Activated CD4-positive, alpha-beta T cell treated with anti-CD3 and anti-CD28 coated beads for 36 hours (primary cell): ENCODE results near the gene VWA7. TPM values are rescaled to one million over a fixed set of nuclear protein-coding genes. Genes with fewer than 3 reads are reported as not detected.
"Not testable (repeated sequence)": the region's sequence is repeated elsewhere in the genome, so short reads cannot be mapped to it uniquely, and the experiment has no call there.

ENCODE experiments used
- ATAC-seq: fragments of 200-7000 bp; cut with Tn5 transposase; one replicate; pipeline ENCODE4 v1.10.0; 2021; ENCODE audit warnings: mild to moderate bottlenecking, moderate library complexity
- CTCF ChIA-PET: fragments of 350-600 bp; sonication (Branson Sonifier 250); formaldehyde crosslinking; loops from one replicate; lab custom pipeline; 2021; ENCODE audit warnings: antibody characterized with exemption; lab: Charles Lee
- POLR2A ChIA-PET: fragments of 350-600 bp; sonication (Branson Sonifier 250); formaldehyde crosslinking; loops from one replicate; lab custom pipeline; 2021; ENCODE audit warnings: antibody characterized with exemption, inconsistent platforms; lab: Charles Lee
- DNase-seq: peaks from one replicate; pipeline ENCODE4 v3.0.0-alpha.2; 2020
- H3K27ac Mint-ChIP-seq: one replicate; pipeline ENCODE4 v1.8.0; 2021; ENCODE audit warnings: mixed read lengths
- H3K27me3 Mint-ChIP-seq: one replicate; pipeline ENCODE4 v1.8.0; 2021; ENCODE audit warnings: mixed read lengths
- H3K36me3 Mint-ChIP-seq: one replicate; pipeline ENCODE4 v1.8.0; 2021; ENCODE audit warnings: low read depth, mixed read lengths
- H3K4me1 Mint-ChIP-seq: one replicate; pipeline ENCODE4 v1.8.0; 2021; ENCODE audit warnings: mixed read lengths
- H3K4me3 Mint-ChIP-seq: one replicate; pipeline ENCODE4 v1.8.0; 2021; ENCODE audit warnings: mild to moderate bottlenecking, moderate library complexity, mixed read lengths
- H3K9me3 Mint-ChIP-seq: one replicate; pipeline ENCODE4 v1.8.0; 2021; ENCODE audit warnings: low read depth, mixed read lengths
- intact Hi-C, 2 experiments: fragments of 100-400 bp; cut with DNase I in 1 of 2; cut with micrococcal nuclease in 1 of 2; formaldehyde crosslinking; loops; one replicate each; pipeline versions ENCODE4 v1.14.2 to v1.15.1; 2022 to 2024; cut with DNase I, micrococcal nuclease
- total RNA-seq, 2 experiments: library from RNA; stranded (reverse); gene quantifications; one replicate each; pipeline ENCODE4 v1.2.3, GENCODE V29; 2021

The VWA7 gene
- total RNA-seq, 2 experiments from 2014 or later = 1.4 to 1.5 TPM

DNA sequence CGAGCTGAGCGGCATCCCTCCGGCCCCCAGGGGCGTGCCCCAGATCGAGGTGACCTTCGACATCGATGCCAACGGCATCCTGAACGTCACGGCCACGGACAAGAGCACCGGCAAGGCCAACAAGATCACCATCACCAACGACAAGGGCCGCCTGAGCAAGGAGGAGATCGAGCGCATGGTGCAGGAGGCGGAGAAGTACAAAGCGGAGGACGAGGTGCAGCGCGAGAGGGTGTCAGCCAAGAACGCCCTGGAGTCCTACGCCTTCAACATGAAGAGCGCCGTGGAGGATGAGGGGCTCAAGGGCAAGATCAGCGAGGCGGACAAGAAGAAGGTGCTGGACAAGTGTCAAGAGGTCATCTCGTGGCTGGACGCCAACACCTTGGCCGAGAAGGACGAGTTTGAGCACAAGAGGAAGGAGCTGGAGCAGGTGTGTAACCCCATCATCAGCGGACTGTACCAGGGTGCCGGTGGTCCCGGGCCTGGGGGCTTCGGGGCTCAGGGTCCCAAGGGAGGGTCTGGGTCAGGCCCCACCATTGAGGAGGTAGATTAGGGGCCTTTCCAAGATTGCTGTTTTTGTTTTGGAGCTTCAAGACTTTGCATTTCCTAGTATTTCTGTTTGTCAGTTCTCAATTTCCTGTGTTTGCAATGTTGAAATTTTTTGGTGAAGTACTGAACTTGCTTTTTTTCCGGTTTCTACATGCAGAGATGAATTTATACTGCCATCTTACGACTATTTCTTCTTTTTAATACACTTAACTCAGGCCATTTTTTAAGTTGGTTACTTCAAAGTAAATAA, 40.2 kb upstream of the VWA7 start:
- DNase-seq, intact Hi-C loops, H3K9me3 Mint-ChIP-seq, ATAC-seq, H3K36me3 Mint-ChIP-seq, H3K27me3 Mint-ChIP-seq: not testable (repeated sequence)
- peak overlapping the region; percentile 90 for H3K27ac Mint-ChIP-seq
- peak overlapping the region; percentile 81 for H3K4me3 Mint-ChIP-seq
- ChIA-PET CTCF (interaction anchor here (0.6 to 1.5 kb wide), 3 partner anchors 12 to 70 kb away, joined by 3 to 6 read pairs (median 4); no protein-coding TSS in a partner anchor), POLR2A (interaction anchor here (1.0 kb wide), 1 partner anchor 11 kb away, joined by 3 read pairs; the partner anchor contains the start of gene LSM2)
- peaks cover 51% of the 10 kb centered on the region for H3K4me1 Mint-ChIP-seq

DNA sequence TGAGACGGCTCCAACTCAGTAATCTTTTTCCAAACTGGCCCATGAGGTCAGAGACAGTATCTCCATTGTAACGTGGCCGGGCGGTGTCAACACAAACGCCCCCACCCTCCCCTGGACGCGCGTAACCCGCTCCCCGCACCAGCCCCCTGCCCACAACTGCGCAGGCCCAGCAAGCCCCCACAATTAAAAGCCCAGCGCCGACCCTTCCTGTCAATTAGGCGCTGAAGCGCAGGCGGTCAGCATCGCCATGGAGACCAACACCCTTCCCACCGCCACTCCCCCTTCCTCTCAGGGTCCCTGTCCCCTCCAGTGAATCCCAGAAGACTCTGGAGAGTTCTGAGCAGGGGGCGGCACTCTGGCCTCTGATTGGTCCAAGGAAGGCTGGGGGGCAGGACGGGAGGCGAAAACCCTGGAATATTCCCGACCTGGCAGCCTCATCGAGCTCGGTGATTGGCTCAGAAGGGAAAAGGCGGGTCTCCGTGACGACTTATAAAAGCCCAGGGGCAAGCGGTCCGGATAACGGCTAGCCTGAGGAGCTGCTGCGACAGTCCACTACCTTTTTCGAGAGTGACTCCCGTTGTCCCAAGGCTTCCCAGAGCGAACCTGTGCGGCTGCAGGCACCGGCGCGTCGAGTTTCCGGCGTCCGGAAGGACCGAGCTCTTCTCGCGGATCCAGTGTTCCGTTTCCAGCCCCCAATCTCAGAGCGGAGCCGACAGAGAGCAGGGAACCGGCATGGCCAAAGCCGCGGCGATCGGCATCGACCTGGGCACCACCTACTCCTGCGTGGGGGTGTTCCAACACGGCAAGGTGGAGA, 38.1 kb upstream of the VWA7 start, which contains the start of the genes HSPA1A and HSPA1L:
HSPA1A (plus strand) TSS at position 519 of the 814 bp plus-strand sequence; CDS start at position 733, 214 bp downstream.
HSPA1L (minus strand) TSS at position 259 of the 814 bp plus-strand sequence. CDS start 3,311 bp downstream, outside the sequence.
- POLR2A ChIA-PET = interaction anchor here (1.1 kb wide), 1 partner anchor 21 kb away, joined by 3 read pairs; no protein-coding TSS in a partner anchor
- H3K36me3 Mint-ChIP-seq = peaks cover 10% of the 10 kb centered on the region

DNA sequence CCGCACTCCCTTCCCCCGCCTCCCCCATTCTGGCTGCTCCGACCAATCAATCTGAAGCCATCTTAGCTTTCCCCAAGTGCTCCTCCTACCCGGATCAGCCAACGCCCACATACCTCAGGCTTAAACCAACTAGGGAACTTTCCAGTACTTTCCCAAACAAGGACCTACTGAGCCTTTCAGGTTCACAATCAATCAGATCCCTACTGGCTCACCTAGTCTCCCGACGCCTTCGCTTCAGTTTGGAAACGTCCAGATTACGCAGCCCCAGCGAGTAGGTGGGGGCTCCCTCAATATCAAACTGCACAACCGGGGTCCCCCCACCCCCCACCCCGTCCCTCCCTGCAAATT, 37.5 kb upstream of the VWA7 start:
- ChIA-PET POLR2A (interaction anchor here (0.6 to 1.1 kb wide), 4 partner anchors 22 to 149 kb away, joined by 3 read pairs; no protein-coding TSS in a partner anchor), CTCF (interaction anchor here (0.5 to 2.6 kb wide), 6 partner anchors 8 to 337 kb away, joined by 3 to 12 read pairs (median 3); partner anchors contain the start of genes ABHD16A, HSPA1B and MSH5)
- intact Hi-C loops = loop anchor here in 1 of 2 experiments (5.0 kb wide), 2 partner anchors 242 to 272 kb away; partner anchors contain the start of genes DDX39B and LTA
- H3K27me3 Mint-ChIP-seq = no peaks in the 10 kb centered on the region
- peaks cover 50% of the 10 kb centered on the region for H3K4me1 Mint-ChIP-seq
- H3K27ac Mint-ChIP-seq = peak overlapping the region; percentile 79
- ATAC-seq = peak; percentile 40
- DNase-seq = peak; percentile 83
- H3K4me3 Mint-ChIP-seq = peak overlapping the region; percentile 72
- no peaks in the 10 kb centered on the region for H3K9me3 Mint-ChIP-seq
- H3K36me3 Mint-ChIP-seq = peaks cover 10% of the 10 kb centered on the region

More for the DNA sequence above, 38.1 kb upstream of the VWA7 start, which contains the start of the genes HSPA1A and HSPA1L:
- H3K4me3 Mint-ChIP-seq = peak within 1 kb of the TSS; percentile 72
- CTCF ChIA-PET = interaction anchor here (0.6 to 1.2 kb wide), 5 partner anchors 8 to 325 kb away, joined by 3 to 5 read pairs (median 3); partner anchors contain the start of genes ABHD16A and HSPA1B
- DNase-seq (peak; percentile 72), ATAC-seq (peak; percentile 20)
- H3K4me1 Mint-ChIP-seq = peaks cover 54% of the 10 kb centered on the region
- H3K9me3 Mint-ChIP-seq = no peaks in the 10 kb centered on the region
- H3K27ac Mint-ChIP-seq = peak within 1 kb of the TSS; percentile 94
- intact Hi-C loops = no loop called here
- H3K27me3 Mint-ChIP-seq = no peaks in the 10 kb centered on the region

GRCh38 chr6:31813465-31813849, 36.3 kb upstream of the VWA7 start:
- no peak for DNase-seq
- H3K27me3 Mint-ChIP-seq = no peaks in the 10 kb centered on the region
- ChIA-PET CTCF (interaction anchor here (0.6 to 2.6 kb wide), 7 partner anchors 9 to 73 kb away, joined by 3 to 12 read pairs (median 3); partner anchors contain the start of genes HSPA1B, MSH5 and VARS1), POLR2A (interaction anchor here (0.7 to 1.5 kb wide), 5 partner anchors 14 to 1156 kb away, joined by 3 to 9 read pairs (median 3); partner anchors contain the start of gene HSPA1B)
- peaks cover 44% of the 10 kb centered on the region for H3K4me1 Mint-ChIP-seq
- intact Hi-C loops = loop anchor here (2.0 to 5.0 kb wide), 4 partner anchors 13 to 271 kb away; partner anchors contain the start of genes DDX39B (in 1 of the 2), HSPA1B (in 1 of the 2) and LTA (in 1 of the 2)
- H3K4me3 Mint-ChIP-seq = peak overlapping the region; percentile 72
- H3K9me3 Mint-ChIP-seq = no peaks in the 10 kb centered on the region
- ATAC-seq = no peak
- H3K27ac Mint-ChIP-seq = peak overlapping the region; percentile 94
- peaks cover 12% of the 10 kb centered on the region for H3K36me3 Mint-ChIP-seq

GRCh38 chr6:31811645-31812044, 34.5 kb upstream of the VWA7 start:
- H3K4me3 Mint-ChIP-seq = peak overlapping the region; percentile 72
- H3K36me3 Mint-ChIP-seq = peaks cover 11% of the 10 kb centered on the region
- no peak for ATAC-seq
- no peaks in the 10 kb centered on the region for H3K27me3 Mint-ChIP-seq
- no peaks in the 10 kb centered on the region for H3K9me3 Mint-ChIP-seq
- CTCF ChIA-PET = interaction anchor here (0.5 to 1.7 kb wide), 8 partner anchors 9 to 1747 kb away, joined by 3 to 4 read pairs (median 4); partner anchors contain the start of genes HSPA1B, LTB and NCR3
- peak overlapping the region; percentile 94 for H3K27ac Mint-ChIP-seq
- DNase-seq = no peak
- peaks cover 36% of the 10 kb centered on the region for H3K4me1 Mint-ChIP-seq
- POLR2A ChIA-PET = no interaction called here
- intact Hi-C loops = loop anchor here (2.0 to 5.0 kb wide), 4 partner anchors 15 to 269 kb away; partner anchors contain the start of genes DDX39B (in 1 of the 2), HSPA1B (in 1 of the 2) and LTA (in 1 of the 2)

GRCh38 chr6:31808599-31808998, 31.5 kb upstream of the VWA7 start:
- POLR2A ChIA-PET, H3K27ac Mint-ChIP-seq: not testable (repeated sequence)
- peaks cover 37% of the 10 kb centered on the region for H3K4me1 Mint-ChIP-seq

DNA sequence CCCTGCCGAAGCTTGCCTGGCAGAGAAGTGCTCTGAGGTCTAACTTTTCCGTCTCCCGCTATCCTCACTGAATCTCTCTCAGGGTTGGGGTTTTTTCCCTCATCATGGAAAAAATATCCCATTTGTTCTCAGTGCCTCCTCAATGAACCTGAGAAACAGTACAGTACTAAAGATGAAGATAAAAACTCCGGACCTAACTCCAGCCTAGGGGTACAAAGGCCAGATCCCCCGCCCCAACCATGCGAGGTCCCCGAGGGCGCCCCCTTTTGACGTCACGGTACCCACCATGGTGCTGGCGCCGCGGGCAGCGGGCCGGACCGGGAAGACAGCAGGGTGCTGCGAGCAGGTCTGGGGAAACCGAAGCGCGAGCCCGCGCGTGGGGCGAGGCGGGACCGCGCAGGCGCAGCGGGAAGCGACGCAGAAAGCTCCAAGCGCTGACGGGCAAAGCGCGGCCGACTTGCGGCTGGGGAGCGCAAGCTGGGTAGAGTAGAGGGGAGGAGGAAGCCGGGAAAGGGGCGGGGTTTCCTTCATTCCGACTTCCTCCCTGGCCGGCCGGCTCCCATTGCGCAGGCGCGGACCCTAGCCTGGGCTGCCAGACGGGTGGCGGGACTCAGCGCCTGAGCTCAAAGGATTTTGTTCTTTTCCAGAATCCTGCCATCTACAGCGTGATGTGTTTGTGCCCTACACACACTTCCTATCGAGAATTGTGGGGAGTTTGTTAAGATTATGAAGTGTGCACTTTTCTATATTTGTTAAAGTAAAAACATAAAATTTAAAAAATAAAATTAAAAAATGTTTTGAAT, 29.5 kb upstream of the VWA7 start, which contains the start of gene LSM2:
LSM2 (minus strand) TSS at position 497 of the 803 bp plus-strand sequence; CDS start at position 288, 209 bp downstream.
- ATAC-seq (peak; percentile 99), DNase-seq (peak; percentile 99)
- Mint-ChIP-seq H3K27ac (peak within 1 kb of the TSS; percentile 94), H3K36me3 (peaks cover 29% of the 10 kb centered on the region), H3K4me1 (peaks cover 22% of the 10 kb centered on the region), H3K9me3 (no peaks in the 10 kb centered on the region), H3K4me3 (peak within 1 kb of the TSS; percentile 91), H3K27me3 (no peaks in the 10 kb centered on the region)
- intact Hi-C loops = loop anchor here (1.0 to 10.0 kb wide), 5 partner anchors 9 to 1482 kb away; partner anchors contain the start of genes HSPA1B (in 1 of the 2), TRIM39 (in 1 of the 2) and VARS1 (in 1 of the 2)
- ChIA-PET CTCF (interaction anchor here (0.6 to 2.5 kb wide), 18 partner anchors 7 to 649 kb away, joined by 3 to 23 read pairs (median 4); partner anchors contain the start of genes C6orf47, CCHCR1, MSH5 and VARS1), POLR2A (interaction anchor here (0.6 to 2.2 kb wide), 13 partner anchors 11 to 265 kb away, joined by 3 to 20 read pairs (median 3); partner anchors contain the start of genes ABHD16A, DDX39B, GPANK1 and HSPA1B)

More at GRCh38 chr6:31808599-31808998, 31.5 kb upstream of the VWA7 start:
- H3K9me3 Mint-ChIP-seq, H3K27me3 Mint-ChIP-seq, H3K4me3 Mint-ChIP-seq, CTCF ChIA-PET, DNase-seq, ATAC-seq: not testable (repeated sequence)
- intact Hi-C loops = loop anchor here in 1 of 2 experiments (10.0 kb wide), 1 partner anchor 1484 kb away; the partner anchor contains the start of gene TRIM39
- peaks cover 20% of the 10 kb centered on the region for H3K36me3 Mint-ChIP-seq

DNA sequence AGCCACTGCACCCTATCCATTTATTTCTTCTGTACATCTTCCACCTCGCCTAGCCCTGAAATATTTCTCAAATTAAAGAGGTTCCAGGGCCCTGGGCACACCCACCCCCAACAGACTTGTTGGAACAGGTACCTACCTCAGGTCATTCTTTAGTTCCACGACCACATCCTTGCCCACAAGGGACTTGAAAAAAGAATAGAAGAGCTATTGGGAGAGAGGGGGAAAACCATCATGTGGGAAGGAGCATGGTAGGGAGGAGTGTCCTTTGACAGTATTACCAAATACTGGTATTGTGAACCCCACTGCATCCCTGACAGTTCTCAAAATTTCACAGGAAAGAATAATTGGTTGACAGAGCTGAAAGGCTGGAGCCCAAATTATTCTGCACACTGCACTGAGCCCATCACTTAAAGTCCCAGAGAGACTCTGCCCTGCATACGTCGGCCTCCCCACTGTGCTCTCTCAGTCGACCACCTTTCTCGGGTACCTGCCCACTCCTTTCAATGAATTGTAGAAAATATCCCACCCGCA, 28.9 kb upstream of the VWA7 start:
- H3K27ac Mint-ChIP-seq = peak overlapping the region; percentile 94
- CTCF ChIA-PET = interaction anchor here (0.8 to 2.5 kb wide), 11 partner anchors 10 to 152 kb away, joined by 4 to 23 read pairs (median 6); partner anchors contain the start of genes C6orf47, MSH5 and VARS1
- no peaks in the 10 kb centered on the region for H3K27me3 Mint-ChIP-seq
- peak overlapping the region; percentile 91 for H3K4me3 Mint-ChIP-seq
- no peaks in the 10 kb centered on the region for H3K9me3 Mint-ChIP-seq
- POLR2A ChIA-PET = interaction anchor here (0.6 to 2.2 kb wide), 8 partner anchors 10 to 141 kb away, joined by 3 to 20 read pairs (median 4); partner anchors contain the start of genes GPANK1 and HSPA1B
- H3K36me3 Mint-ChIP-seq = peaks cover 29% of the 10 kb centered on the region
- peaks cover 16% of the 10 kb centered on the region for H3K4me1 Mint-ChIP-seq
- peak; percentile 20 for ATAC-seq
- DNase-seq = peak; percentile 34
- intact Hi-C loops = loop anchor here (1.0 to 10.0 kb wide), 5 partner anchors 9 to 1481 kb away; partner anchors contain the start of genes HSPA1B (in 1 of the 2), TRIM39 (in 1 of the 2) and VARS1 (in 1 of the 2)
